ENCODE results near the gene FYCO1. TPM values are rescaled to one million over a fixed set of nuclear protein-coding genes. Genes with fewer than 3 reads are reported as not detected.

FYCO1 gene
- total RNA-seq, 4 donors from 2014 or later: 45.3 to 64.5 (median 53.7) TPM

- whole genome bisulfite sequencing: 90% methylated on average over 9 of the region's 9 CpGs
- no peak overlapping the region for H3K27ac ChIP-seq
- H3K4me3 ChIP-seq: no peak overlapping the region
- H3K36me3 ChIP-seq: peaks cover 63% of the 10 kb centered on the region
- no peaks in the 10 kb centered on the region for H3K9me3 ChIP-seq
- H3K27me3 ChIP-seq: no peaks in the 10 kb centered on the region
- DNase-seq (ENCODE audit: low spot score in 2 of 2): peak in 1 of 2 donors; percentile 43
- TF ChIP-seq, protein P1, sequence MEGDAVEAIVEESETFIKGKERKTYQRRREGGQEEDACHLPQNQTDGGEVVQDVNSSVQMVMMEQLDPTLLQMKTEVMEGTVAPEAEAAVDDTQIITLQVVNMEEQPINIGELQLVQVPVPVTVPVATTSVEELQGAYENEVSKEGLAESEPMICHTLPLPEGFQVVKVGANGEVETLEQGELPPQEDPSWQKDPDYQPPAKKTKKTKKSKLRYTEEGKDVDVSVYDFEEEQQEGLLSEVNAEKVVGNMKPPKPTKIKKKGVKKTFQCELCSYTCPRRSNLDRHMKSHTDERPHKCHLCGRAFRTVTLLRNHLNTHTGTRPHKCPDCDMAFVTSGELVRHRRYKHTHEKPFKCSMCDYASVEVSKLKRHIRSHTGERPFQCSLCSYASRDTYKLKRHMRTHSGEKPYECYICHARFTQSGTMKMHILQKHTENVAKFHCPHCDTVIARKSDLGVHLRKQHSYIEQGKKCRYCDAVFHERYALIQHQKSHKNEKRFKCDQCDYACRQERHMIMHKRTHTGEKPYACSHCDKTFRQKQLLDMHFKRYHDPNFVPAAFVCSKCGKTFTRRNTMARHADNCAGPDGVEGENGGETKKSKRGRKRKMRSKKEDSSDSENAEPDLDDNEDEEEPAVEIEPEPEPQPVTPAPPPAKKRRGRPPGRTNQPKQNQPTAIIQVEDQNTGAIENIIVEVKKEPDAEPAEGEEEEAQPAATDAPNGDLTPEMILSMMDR (IDR thresholded peaks at IDR 0.05): no peak
- TF ChIP-seq POLR2AphosphoS5 (IDR thresholded peaks at IDR 0.05) (no peak), POLR2A (IDR thresholded peaks at IDR 0.05) (no peak), EP300 (IDR thresholded peaks at IDR 0.05) (no peak)
- H3K4me1 ChIP-seq: peaks cover 5% of the 10 kb centered on the region
These were observed 59.4 kb downstream of the FYCO1 start for GRCh38 chr3:45936261-45936660.

- H3K36me3 ChIP-seq: peaks cover 89% of the 10 kb centered on the region
- no peaks in the 10 kb centered on the region for H3K27me3 ChIP-seq
- no peak overlapping the region for H3K4me3 ChIP-seq
- H3K27ac ChIP-seq: no peak overlapping the region
- no peak for TF ChIP-seq POLR2AphosphoS5 (IDR thresholded peaks at IDR 0.05)
- TF ChIP-seq EP300 (IDR thresholded peaks at IDR 0.05): no peak
- TF ChIP-seq, protein P1 (IDR thresholded peaks at IDR 0.05): no peak
- TF ChIP-seq POLR2A (IDR thresholded peaks at IDR 0.05): no peak
- no peaks in the 10 kb centered on the region for H3K4me1 ChIP-seq
- no peaks in the 10 kb centered on the region for H3K9me3 ChIP-seq
- DNase-seq (ENCODE audit: low spot score in 2 of 2): no peak
- 86% methylated on average over 4 of the region's 4 CpGs for WGBS
These were observed 62.0 kb downstream of the FYCO1 start for GRCh38 chr3:45933591-45933990.

- no peaks in the 10 kb centered on the region for H3K4me1 ChIP-seq
- H3K27ac ChIP-seq: no peak overlapping the region
- 100% methylated on average over 3 of the region's 4 CpGs for WGBS
- no peaks in the 10 kb centered on the region for H3K9me3 ChIP-seq
- H3K27me3 ChIP-seq: no peaks in the 10 kb centered on the region
- no peak for TF ChIP-seq EP300 (IDR thresholded peaks at IDR 0.05)
- TF ChIP-seq, protein P1 (IDR thresholded peaks at IDR 0.05): no peak
- no peak for TF ChIP-seq POLR2AphosphoS5 (IDR thresholded peaks at IDR 0.05)
- TF ChIP-seq POLR2A (IDR thresholded peaks at IDR 0.05): no peak
- DNase-seq (ENCODE audit: low spot score in 2 of 2): peak in 1 of 2 donors; percentile 37
- H3K4me3 ChIP-seq: no peak overlapping the region
- peaks cover 97% of the 10 kb centered on the region for H3K36me3 ChIP-seq
These were observed 63.5 kb downstream of the FYCO1 start for GRCh38 chr3:45932112-45932511.

- peaks cover 93% of the 10 kb centered on the region for H3K36me3 ChIP-seq
- WGBS: 83% methylated on average over 6 of the region's 6 CpGs
These were observed 64.1 kb downstream of the FYCO1 start for GRCh38 chr3:45931496-45931895.

GRCh38 chr3:45929042-45929679 is 66.5 kb downstream of the FYCO1 start:
- Histone ChIP-seq H3K27ac (no peak overlapping the region), H3K27me3 (no peaks in the 10 kb centered on the region), H3K4me3 (no peak overlapping the region), H3K9me3 (no peaks in the 10 kb centered on the region), H3K36me3 (peaks cover 79% of the 10 kb centered on the region), H3K4me1 (no peaks in the 10 kb centered on the region)
- DNase-seq (ENCODE audit: low spot score in 2 of 2): no peak
- WGBS: 87% methylated on average over 8 of the region's 9 CpGs
- no peak for TF ChIP-seq EP300 (IDR thresholded peaks at IDR 0.05)
- TF ChIP-seq, protein P1 (IDR thresholded peaks at IDR 0.05): peak in 1 of 2 donors; percentile 59

More at GRCh38 chr3:45931496-45931895, 64.1 kb downstream of the FYCO1 start:
- no peak for DNase-seq (ENCODE audit: low spot score in 2 of 2)
- H3K4me3 ChIP-seq: no peak overlapping the region
- TF ChIP-seq POLR2AphosphoS5 (IDR thresholded peaks at IDR 0.05): no peak
- TF ChIP-seq, protein P1 (IDR thresholded peaks at IDR 0.05): no peak
- TF ChIP-seq EP300 (IDR thresholded peaks at IDR 0.05): no peak
- no peak for TF ChIP-seq POLR2A (IDR thresholded peaks at IDR 0.05)
- H3K27me3 ChIP-seq: no peaks in the 10 kb centered on the region
- H3K27ac ChIP-seq: no peak overlapping the region
- no peaks in the 10 kb centered on the region for H3K9me3 ChIP-seq
- no peaks in the 10 kb centered on the region for H3K4me1 ChIP-seq
